Measurements from ENCODE around the gene DCXR. TPM values are rescaled to one million over a fixed set of nuclear protein-coding genes. Genes with fewer than 3 reads are reported as not detected.

DCXR gene
- 16.3 TPM for total RNA-seq

DNA sequence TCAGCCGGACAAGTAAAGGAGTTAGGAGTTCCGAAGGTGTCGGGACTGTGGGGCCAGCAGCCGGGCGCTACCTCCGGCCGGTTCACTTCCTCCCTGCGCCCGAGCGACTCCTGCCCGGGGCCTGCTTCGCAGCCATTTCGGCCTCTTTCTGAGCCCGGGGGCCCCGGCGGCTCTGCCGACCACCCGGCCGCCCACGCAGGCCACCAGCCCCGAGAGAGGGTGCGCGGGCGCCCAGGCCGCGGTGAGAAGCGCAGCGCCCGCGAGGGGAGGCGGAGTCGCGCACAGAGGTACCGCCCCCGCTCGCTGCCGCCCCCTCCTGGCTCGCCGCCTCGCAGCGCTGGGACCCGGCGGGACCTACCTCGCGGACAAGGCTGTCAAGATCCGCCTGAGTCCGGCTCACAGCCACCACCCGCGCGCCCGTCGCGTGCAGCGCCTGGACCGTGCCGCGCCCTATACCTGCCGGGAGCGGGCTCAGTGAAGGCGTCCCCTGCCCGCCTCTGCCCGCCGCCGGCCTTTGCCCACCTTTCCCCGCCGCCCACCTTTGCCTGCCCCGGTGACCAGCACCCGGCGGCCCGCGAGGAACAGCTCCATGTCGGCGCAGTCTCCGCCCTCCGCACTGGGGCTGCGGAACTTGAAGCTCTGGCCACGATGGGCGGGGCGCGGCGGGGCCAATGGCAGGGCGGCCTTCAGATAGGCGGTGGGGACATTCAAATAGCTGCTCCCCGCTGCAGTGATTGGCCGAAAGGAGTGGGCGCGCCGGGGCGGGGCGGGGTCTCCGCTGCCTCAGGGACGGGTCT is at the start of gene DCXR:
DCXR (minus strand) TSS at position 606 of the 797 bp plus-strand sequence; CDS start at position 591, 15 bp downstream.

DNA sequence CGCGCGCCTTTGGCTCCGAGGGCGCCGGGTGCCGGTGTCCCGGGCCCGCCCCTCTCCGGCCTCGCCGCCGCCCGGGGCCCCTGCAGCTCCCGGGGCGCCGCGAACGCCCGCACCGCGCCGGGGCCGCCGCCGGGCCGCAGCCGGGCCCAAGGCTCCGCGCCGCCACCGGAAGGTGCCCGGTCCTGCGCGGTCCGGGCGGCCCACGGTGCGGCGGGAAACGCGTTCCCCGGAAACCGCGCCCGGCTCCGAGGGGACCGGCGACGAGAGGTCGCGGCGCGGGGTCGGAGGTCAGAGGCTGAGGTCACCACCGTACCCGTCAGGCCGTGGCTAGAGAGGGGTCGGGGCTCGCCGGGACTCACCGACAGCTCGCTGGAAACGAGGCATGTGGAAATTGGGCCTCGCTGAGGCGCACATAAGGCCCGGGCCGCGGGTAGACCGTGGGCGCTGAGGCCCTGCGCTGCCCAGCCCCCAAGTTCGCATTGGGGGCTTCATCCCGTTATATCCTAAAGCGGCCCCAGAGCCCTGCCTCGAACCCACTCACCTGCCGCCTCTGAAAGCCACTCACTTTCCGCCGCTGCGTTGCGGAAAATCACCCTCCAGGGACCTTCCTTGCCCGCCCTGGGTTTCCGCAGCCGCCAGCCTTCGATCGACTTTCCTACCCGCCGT is 28.3 kb upstream of the DCXR start, which contains the start of gene DUS1L:
DUS1L (minus strand) TSS at position 167 of the 666 bp plus-strand sequence. CDS start 745 bp downstream, outside the sequence.

DNA sequence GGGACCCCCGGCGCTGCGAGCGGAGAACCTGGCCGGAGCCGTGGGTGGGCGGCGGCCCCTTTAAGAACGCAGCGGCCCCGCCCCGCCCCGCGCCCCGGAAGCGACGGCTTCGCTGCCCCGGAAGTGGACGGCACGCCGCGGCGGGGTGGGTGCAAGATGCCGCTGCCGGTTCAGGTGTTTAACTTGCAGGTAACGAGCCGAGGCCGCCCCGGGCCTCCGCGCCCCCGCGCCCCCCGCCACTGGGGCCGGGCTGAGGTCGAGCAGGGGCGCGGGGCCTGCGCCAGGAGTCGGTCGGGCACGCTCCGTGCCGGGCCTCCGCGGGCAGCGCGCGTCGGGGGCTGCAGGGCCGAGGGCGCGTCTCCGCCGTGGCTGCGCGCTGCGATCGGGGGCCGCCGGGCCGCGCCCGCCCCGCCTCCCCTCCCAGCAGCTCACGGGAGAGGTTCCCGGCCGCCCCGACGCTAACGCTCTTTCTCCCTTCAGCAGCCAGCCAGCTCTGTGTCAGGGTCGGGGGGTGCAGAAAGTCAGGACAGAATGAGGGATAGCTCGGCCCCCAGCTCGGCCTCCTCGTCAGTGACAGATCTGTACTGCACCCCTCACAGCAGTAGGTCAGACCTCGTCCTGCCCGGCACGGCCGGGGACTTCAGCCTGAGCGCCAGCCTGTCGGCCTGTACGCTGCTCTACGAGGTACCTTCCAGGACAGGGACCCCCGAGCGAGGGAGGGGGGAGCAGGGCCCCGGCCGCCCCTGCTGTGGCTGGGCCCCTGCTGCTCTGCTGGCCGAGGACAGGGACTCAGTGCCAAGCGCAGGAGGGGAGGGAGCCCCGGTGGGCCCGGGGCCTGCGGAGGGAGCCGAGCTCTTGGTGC is 14.5 kb upstream of the DCXR start, which contains the start of the genes GPS1 and RFNG:
GPS1 (plus strand) TSS at position 123 of the 862 bp plus-strand sequence; CDS start at position 157, 34 bp downstream.
RFNG (minus strand) TSS at position 36 of the 862 bp plus-strand sequence. CDS start 45 bp downstream, outside the sequence.

DNA sequence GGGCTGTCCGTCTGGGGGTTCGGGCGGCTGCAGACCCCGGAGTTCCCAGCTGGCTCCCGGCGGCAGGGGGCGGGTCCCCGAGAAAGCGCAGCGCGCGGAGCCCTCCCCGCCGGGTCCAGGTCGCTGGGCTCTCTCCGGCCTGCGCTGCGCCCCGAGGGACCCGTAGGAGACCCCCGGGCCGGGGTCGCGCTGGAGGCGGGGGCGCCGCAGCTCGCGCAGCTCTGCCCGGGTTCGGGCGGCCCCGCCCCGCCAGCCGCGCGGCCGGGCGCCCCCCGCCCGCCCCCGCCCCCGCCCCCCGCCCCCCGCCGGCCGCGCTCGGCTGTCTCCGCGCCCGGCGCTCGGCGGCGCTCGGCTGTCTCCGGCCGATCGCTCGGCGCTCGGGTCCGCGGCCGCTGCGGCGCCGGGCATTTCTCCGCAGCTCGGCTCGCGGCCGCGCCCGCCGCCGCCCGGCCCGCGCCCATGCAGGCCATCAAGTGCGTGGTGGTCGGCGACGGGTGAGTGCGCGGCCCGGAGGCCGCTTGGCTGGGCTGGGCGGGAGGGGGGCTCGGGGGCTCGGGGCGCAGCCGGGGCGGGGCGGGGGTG is 6.1 kb downstream of the DCXR start, which contains the start of gene RAC3:
RAC3 (plus strand) TSS at position 376 of the 582 bp plus-strand sequence; CDS start at position 460, 84 bp downstream.

DNA sequence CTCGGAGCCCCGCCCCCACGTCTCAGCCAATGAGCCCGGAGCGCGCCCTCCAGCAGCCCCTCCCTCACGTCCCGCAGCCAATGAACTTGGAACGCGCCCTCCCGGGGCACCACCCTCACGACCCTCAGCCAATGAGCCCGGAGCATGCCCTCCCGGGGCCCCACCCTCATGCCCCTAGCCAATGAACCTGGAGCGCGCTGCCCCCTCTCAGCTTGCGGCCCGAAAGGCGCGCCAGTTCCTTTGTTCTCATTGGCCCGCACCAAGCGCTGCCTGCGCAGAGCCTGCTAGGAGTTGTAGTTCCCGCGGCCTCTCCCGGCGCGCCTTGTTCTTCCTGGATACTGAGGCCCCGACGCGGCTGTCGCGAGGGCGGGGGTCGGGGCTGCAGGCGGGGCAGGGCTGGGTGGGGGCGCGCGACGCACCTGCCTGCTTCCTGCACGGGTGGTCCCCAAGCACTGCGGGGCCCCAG is 14.5 kb downstream of the DCXR start, which contains the start of gene LRRC45:
LRRC45 (plus strand) TSS at position 325 of the 466 bp plus-strand sequence. CDS start 339 bp downstream, outside the sequence.

DNA sequence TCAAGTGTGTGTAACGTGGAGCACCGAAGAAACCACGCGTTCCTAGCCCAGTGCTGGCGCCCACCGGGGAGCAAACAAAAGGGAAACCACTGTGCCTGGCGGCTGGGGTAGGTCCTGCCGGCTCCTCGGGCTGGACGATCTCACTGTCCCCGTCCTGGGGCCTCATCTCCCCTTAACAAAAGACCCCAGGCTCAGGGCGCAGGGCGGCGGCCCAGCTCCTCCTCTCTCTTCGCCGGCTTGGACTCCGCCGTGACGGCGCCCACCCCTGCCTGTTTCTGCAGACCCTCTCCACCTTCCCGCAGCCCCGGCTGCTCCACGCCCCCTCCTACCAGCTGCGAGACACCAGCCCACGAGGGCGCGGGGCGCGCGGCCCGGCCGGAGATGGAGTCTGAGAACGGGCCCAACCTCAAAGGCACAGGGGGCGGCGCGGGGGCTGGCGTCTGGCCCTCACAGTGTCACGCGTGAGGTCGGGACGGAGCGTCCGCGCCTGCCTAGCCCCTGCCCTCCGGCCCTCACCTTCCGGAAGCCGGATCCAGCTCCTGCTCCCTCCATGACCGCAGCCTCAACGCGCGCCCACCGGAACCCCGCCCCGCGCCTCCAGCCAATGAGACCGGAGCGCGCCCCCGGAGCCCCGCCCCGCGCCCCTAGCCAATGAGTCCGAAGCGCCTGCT is 15.1 kb downstream of the DCXR start, which contains the start of gene CENPX:
CENPX (minus strand) TSS at position 569 of the 671 bp plus-strand sequence; CDS start at position 552, 17 bp downstream.

Other genes with a start within 250 kb of the DCXR start
- not detected for gene GCGR, start 233.5 kb downstream of the DCXR start, total RNA-seq
- 69.2 TPM for gene MCRIP1, start 204.4 kb downstream of the DCXR start, total RNA-seq
- not detected for gene PPP1R27, start 202.6 kb downstream of the DCXR start, total RNA-seq
- 87.0 TPM for gene P4HB, start 177.2 kb downstream of the DCXR start, total RNA-seq
- 57.6 TPM for gene ARHGDIA, start 166.4 kb downstream of the DCXR start, total RNA-seq
- gene ALYREF, start 146.1 kb downstream of the DCXR start, total RNA-seq: 62.3 TPM
- 57.0 TPM for gene ANAPC11, start 146.0 kb downstream of the DCXR start, total RNA-seq
- gene NPB, start 135.5 kb downstream of the DCXR start, total RNA-seq: 2.5 TPM
- 31.3 TPM for gene PCYT2, start 126.3 kb downstream of the DCXR start, total RNA-seq
- gene SIRT7, start 119.5 kb downstream of the DCXR start, total RNA-seq: 15.3 TPM
- gene MAFG, start 110.0 kb downstream of the DCXR start, total RNA-seq: 17.8 TPM
- gene PYCR1, start 100.4 kb downstream of the DCXR start, total RNA-seq: 18.2 TPM
- not detected for gene MYADML2, start 90.5 kb downstream of the DCXR start, total RNA-seq
- gene NOTUM, start 76.5 kb downstream of the DCXR start, total RNA-seq: 0.63 TPM
- 22.5 TPM for gene ASPSCR1, start 60.1 kb downstream of the DCXR start, total RNA-seq
- 28.5 TPM for gene CENPX, start 14.8 kb downstream of the DCXR start, total RNA-seq
- gene LRRC45, start 14.4 kb downstream of the DCXR start, total RNA-seq: 24.7 TPM
- 80.4 TPM for gene RAC3, start 6.0 kb downstream of the DCXR start, total RNA-seq
- 27.2 TPM for gene RFNG, start 14.1 kb upstream of the DCXR start, total RNA-seq
- 78.9 TPM for gene GPS1, start 14.2 kb upstream of the DCXR start, total RNA-seq
- 34.4 TPM for gene DUS1L, start 28.1 kb upstream of the DCXR start, total RNA-seq
- gene FASN, start 60.5 kb upstream of the DCXR start, total RNA-seq: 128 TPM
- 72.0 TPM for gene CCDC57, start 175.1 kb upstream of the DCXR start, total RNA-seq
- gene SLC16A3, start 191.3 kb upstream of the DCXR start, total RNA-seq: 2.8 TPM
- 42.3 TPM for gene CSNK1D, start 236.0 kb upstream of the DCXR start, total RNA-seq